Loucy (cell line): ENCODE data around the gene SEMA3F.

Experiments used
- CTCF ChIP-seq: fragments of 200-600 bp; sonication (generic); conservative IDR thresholded peaks from 2 replicates; pipeline ENCODE4 v1.5.1; 2014; ENCODE audit warnings: mild to moderate bottlenecking, antibody characterized with exemption, low read length
- EZH2phosphoT487 ChIP-seq: fragments of 200-600 bp; IDR thresholded peaks from 2 replicates; pipeline ENCODE4 v1.6.1; 2018; ENCODE audit warnings: antibody characterized with exemption, mild to moderate bottlenecking, moderate library complexity, borderline replicate concordance

DNA sequence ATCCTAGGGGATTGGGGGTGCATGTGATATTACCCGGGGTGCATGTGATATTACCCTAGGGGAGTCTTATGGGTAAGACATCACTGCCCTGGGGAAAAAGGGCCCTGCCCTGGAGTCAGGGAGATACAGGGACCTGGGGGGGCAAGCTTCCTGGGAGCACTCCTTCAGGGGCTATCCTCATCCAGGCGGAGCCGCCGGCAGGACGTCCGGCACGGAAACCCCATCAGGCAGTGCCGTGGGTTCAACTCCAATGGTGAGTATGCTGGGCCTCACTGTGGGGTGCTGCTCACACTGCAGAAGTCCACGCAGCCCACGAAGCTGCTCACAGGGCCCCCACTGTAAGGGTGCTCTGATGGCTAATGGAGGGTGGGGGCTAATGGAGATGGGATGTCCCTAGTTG, 31.0 kb downstream of the SEMA3F start:
- TF ChIP-seq CTCF (no peak), EZH2phosphoT487 (no peak)
